ENCODE data around the gene SENP1. TPM values are rescaled to one million over a fixed set of nuclear protein-coding genes. Genes with fewer than 3 reads are reported as not detected.

Gene SENP1
- total RNA-seq, 1 experiment from 2014 or later: 19.2 TPM

DNA sequence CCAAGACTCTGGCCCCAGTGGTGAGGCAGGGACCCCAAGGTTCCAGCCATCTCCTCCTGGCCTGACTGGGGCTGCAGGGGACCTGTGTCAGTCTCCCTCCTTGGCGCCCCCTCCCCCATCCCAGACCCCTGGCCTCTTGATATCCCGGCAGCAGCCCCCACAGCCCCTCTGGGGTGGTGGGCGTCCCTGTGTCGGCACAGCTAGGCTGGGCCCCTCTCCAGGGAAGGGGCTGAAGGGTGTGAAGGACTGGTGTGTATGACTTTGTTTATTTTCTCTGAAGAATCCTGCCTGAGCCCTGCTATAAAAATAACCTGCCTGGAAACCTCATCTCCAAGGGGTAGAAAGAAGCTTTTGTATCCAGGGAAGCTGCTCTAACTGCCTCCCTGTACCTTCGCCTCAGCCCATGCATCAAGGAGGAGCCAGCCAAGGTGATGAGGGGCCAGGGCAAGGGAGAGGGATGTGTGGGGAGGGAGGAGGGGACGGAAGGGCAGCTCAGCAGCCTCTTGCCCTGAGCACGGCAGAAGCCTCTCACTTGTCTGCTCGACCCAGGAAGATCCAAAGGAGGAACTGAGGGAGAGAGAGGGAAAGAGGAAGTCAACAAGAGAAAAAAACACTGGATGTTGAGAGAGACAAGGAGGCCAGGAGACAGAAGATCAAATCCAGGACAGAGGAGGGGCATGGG, 76.2 kb downstream of the SENP1 start:
- in situ Hi-C loops (cut with HindIII; ENCODE audit: low pct_unique_long_range_greater_than_20kb, low sequenced_read_pairs): no loop called here
- DNase-seq (ENCODE audit: low read depth, low spot score): no peak

DNA sequence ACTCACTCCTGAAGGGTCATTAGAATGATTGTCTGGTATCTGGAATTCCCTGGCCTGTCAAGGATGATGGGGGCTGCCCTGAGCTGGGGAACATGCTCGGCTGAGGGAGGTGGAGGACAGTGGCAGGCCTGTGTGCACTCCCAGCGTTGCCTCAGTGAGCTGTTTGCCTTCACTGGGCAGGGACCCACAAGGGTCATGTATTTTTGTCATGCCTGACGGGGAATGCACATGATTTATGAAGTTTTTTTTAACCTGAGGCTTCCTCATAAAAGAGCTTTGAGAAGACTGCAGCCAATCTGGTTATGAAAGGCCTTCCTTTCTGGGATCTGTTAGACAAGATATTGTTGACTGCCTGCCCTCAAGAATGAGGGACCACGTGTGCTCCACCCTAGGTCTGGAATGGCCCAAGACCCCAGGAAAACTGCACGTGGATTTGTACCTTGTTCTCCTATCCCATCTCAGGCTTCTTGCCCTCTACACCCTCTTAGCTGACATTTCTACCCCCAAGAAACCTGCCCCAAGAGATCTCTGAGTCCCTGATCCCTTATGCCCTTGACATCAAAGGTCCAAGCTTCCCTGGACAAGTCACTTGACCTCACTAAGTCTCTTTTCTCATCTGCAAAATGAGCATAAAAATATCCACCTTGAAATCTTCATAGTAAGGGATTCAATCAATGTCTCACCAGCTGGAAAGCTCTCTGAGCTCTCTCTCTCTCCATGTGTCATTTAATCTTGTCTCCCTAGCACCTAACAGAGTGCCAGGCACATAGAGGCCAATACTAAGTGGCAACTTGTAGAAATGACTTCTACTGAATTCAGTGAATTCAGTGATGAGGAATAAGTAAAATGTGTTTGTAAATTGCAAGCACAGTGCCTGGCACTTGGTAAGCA, 77.1 kb downstream of the SENP1 start:
- in situ Hi-C loops (cut with HindIII; ENCODE audit: low pct_unique_long_range_greater_than_20kb, low sequenced_read_pairs): no loop called here
- peak; percentile 82 for DNase-seq (ENCODE audit: low read depth, low spot score)

DNA sequence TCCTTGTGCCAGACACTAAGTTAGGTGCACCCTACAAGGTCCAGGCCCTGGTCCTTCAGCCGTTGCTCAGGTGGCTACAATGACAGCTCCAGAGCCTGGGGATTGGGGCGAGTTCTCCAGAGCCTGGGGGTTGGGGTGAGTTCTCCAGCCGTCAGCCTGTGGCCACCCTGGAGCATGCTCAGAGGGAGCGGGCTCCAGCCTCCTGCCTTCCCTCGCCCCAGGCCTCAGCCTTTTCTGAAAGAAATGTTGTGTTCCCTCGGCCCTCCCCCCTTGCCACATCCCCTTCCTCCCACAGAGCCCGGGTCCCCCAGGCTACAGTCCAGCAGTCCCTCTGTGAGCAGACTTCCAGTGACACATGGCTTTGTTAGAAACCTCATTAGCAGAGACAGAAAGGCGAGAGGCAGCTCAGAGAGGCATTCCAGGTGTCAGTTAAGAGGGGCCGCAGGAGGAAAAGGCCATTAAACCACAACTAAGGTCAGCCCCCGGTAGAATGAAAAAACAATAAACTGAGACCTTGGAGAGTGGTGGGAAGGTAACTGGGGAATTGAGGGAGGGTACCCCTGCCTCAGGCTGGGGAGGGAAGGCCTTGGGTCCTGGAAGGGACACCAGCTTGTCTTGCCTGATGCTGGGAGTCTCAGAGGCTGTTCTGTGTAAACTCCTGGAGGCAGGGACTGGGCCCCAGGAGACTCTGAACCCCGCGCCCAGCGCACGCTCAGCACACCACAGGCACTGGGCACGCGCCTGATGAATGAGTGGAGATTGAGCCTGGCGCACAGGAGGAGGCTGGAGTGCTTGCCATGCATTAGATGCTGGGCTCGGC, 78.5 kb downstream of the SENP1 start:
- DNase-seq (ENCODE audit: low read depth, low spot score): peak; percentile 63
- in situ Hi-C loops (cut with HindIII; ENCODE audit: low pct_unique_long_range_greater_than_20kb, low sequenced_read_pairs): no loop called here

DNA sequence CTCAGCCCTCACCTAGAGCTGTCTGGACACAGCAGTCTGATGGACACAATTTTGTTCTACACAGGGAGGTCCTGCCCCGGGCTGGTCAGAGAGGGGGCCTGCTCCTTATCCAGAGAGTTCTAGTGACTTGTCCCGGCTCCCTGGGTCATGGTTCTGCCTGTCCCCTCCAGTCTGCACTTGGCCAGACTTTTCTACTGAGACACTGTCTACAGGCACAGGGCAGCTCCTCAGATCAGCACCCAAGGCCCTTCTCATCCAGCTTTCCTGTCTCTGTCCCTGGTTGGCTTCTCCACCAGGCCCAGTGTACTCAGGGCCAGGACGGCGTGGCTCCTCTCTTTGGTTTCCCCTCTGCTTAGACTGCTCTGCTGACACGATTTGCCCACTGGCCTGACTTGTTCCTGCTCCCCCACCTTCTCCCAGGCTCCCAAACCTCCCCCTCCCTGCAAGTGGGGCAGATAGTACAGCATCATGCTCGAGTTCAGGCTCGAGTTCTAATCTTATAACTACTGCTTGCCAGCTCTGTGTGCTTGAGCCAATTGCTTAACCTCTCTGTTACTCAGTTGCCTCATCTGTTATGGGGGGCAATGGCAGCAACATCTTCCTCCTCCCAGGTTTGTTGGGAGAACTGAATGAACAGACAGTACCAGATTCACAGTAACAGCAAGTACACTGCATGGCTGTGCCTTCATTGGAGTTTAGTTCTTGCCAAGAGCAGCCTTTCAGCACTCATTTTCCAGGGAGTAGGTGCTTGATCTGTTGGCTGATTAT, 79.6 kb downstream of the SENP1 start:
- in situ Hi-C loops (cut with HindIII; ENCODE audit: low pct_unique_long_range_greater_than_20kb, low sequenced_read_pairs): no loop called here
- no peak for DNase-seq (ENCODE audit: low read depth, low spot score)

DNA sequence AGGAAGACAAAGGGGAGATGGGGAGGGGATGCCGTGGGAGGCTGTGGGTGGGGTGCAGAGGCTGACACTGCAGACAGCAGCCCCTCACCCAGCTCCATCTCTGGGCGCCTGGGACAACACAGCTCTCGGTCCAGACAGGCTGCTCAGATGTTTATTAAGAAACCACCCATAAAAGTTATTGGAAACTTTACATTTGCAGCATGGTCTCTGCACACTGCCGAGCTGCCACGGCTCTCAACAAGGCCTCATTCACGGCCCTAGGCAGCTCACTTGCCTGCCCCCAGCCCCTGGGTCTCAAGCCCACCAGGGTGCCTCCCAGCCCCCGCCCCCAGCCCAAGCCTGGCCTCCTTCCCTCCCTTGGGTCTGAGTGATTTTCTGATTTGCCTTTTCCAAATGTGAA, 80.6 kb downstream of the SENP1 start:
- in situ Hi-C loops (cut with HindIII; ENCODE audit: low pct_unique_long_range_greater_than_20kb, low sequenced_read_pairs): no loop called here
- no peak for DNase-seq (ENCODE audit: low read depth, low spot score)

DNA sequence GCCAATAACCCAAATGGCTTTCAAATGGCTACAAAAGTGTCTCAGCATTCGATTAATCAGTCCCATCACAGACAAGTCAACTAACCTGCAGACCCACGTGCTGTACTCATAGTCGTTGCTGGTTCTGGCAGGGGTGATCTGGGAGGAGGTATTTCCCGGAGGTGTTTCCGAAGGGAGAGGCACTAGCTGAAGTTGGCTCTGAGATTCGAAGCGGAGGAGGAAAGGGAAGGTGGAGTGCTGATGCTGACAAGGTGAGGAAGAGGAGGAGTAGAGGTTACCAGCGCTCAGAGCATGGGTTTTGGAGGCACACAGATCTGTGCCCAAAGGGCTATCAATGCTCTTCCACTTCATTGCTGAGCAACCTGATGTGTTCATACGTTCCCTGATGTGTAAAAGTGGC, 81.1 kb downstream of the SENP1 start:
- no peak for DNase-seq (ENCODE audit: low read depth, low spot score)

DNA sequence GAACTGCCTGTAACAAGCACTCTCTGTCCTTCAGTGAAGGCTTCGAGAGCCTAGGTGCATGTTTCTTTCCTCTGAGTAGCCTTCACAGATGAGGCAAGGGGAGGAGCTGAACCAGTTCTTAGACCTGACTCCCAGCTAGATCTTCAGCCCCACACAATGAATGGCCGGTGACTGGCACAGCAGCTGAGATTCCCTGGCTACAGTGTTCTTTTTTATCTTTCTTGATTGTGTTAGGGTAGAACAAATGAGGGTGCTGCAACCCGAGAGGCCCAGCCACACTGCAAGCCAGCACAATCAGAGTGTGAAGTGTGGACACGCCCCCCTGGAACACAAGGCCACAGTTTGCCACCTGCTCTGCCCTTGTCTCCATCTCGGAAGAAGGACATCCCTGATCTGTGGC, 82.5 kb downstream of the SENP1 start:
- in situ Hi-C loops (cut with HindIII; ENCODE audit: low pct_unique_long_range_greater_than_20kb, low sequenced_read_pairs): no loop called here
- no peak for DNase-seq (ENCODE audit: low read depth, low spot score)

More for the DNA sequence above, 81.1 kb downstream of the SENP1 start:
- in situ Hi-C loops (cut with HindIII; ENCODE audit: low pct_unique_long_range_greater_than_20kb, low sequenced_read_pairs): no loop called here

DNA sequence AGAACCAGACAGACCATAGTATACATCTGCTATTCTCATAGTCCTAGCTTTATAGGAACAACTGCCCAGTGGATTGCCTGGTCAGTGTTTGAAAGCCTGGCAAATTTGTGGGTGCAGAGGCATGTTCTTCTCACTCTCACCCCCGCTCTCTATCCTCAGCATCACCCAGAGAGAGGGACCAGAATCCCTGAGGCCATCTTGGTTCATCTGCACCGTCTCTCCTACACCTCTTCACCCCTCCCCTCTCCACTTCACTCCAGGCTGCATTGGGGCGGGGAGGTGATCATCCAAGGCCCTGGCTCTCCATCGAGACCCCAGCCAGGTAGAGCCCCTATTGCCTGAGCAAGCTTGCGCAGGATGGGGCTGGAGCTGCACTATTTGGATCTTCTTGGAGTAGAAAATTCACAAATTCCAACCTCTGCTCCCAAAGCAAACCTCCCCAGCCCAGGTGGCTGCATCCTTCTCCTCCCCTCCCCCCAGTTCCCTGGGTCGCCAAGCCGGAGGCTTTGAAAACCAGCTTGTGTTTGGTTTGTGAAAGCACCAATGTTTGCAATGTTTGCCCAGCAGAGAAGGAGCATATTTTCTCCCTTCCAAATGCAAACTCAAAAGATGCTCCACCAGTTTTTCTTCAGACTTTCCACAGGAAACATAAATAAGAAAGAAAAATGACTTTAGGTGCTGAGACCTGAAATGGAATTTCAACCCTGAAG, 83.0 kb downstream of the SENP1 start:
- DNase-seq (ENCODE audit: low read depth, low spot score): no peak
- in situ Hi-C loops (cut with HindIII; ENCODE audit: low pct_unique_long_range_greater_than_20kb, low sequenced_read_pairs): no loop called here

DNA sequence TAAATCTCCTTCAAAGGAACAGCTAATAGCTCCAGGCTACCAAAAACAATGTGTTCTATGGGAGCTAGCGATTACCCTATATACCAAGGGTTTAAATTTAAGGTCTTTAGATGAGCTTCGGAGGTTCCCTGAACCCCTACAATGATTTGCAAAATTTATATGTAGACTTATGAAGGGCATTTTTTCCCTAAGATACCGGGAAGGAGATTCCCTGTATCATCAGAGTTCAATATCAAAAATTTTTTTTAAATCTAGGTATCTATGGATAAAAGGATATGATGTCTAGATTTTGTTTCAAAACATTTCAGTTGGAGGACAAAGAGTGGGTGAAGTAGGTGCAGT, 83.7 kb downstream of the SENP1 start:
- in situ Hi-C loops (cut with HindIII; ENCODE audit: low pct_unique_long_range_greater_than_20kb, low sequenced_read_pairs): no loop called here
- DNase-seq (ENCODE audit: low read depth, low spot score): no peak

DNA sequence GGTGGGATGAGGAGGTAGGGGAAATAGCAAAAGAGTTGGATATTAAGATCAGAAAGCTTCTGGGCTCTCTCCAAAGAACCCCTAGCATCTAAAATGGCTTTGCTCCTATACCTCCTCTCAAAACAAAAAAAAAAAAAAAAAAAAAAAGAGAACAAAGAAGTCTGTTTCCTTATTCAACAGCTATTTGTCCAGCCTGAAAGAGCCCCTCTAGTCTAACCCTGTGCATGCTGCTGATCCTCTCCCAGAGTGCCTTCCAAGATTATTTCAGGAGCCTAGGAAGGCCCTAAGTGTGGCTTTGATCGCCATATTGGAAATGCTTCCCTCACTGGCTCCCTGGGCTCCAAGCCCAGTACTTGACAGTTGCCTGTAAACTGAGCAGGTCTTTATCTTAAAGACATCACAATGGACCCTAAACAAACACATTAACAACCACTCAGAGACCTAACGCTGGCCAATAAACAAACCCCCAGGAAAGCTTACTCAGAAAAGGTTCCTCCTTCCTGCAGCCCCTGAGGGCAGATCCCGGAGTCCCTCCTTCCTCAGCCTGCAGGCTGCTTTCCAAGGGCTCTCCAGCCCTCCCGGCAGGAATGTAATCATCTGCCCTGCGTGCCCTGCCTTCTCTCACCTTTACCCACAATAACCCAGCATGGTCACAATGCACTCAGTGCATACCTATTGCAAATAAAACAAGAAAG, 84.2 kb downstream of the SENP1 start:
- in situ Hi-C loops (cut with HindIII; ENCODE audit: low pct_unique_long_range_greater_than_20kb, low sequenced_read_pairs): no loop called here
- no peak for DNase-seq (ENCODE audit: low read depth, low spot score)

DNA sequence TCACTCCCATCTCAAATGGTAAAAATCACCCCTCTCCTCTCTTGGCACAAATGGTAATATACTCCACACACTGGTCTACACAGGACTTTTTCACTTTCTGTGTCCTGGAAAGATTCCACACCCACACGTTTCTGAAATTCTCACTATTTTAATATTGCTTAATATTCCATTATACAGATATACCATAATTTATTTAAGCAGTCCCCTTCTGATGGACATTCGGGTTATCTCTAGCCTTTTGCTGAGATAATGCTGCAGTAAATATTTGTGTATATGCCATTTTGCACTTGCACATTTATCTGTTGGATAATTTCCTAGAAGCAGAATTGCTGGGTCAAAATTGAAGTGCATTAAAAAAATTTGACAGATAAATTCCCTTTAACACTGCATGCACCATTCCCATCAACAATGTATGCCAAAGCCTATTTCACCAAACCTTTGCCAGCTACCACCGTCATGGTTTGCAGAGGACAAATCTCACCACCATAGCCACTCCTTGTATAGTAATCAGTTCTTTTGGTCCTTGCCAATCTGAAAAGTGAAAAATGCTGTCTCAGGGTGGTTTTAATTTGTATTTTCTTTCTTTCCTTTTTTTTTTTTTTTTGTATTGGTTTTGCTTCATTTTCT, 86.1 kb downstream of the SENP1 start:
- DNase-seq (ENCODE audit: low read depth, low spot score): no peak
- in situ Hi-C loops (cut with HindIII; ENCODE audit: low pct_unique_long_range_greater_than_20kb, low sequenced_read_pairs): no loop called here

DNA sequence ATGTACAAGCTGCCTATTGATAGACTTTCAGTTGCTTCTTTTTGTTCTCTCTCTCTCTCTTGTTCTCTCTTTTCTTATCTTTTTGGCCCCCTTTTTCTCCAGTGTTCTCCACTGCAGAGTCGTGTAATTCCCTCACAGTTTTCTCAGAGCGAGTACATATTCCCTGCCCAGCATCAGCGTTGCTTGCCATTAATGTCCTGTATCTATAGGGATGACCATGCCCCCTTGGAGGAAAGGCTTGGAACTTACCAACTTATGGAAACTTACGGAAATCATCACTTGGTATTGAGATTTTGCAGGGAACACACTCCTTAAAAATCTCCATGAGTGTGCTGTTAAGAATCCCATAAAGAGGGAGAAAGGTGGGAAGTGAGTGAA, 87.3 kb downstream of the SENP1 start:
- in situ Hi-C loops (cut with HindIII; ENCODE audit: low pct_unique_long_range_greater_than_20kb, low sequenced_read_pairs): no loop called here
- no peak for DNase-seq (ENCODE audit: low read depth, low spot score)

DNA sequence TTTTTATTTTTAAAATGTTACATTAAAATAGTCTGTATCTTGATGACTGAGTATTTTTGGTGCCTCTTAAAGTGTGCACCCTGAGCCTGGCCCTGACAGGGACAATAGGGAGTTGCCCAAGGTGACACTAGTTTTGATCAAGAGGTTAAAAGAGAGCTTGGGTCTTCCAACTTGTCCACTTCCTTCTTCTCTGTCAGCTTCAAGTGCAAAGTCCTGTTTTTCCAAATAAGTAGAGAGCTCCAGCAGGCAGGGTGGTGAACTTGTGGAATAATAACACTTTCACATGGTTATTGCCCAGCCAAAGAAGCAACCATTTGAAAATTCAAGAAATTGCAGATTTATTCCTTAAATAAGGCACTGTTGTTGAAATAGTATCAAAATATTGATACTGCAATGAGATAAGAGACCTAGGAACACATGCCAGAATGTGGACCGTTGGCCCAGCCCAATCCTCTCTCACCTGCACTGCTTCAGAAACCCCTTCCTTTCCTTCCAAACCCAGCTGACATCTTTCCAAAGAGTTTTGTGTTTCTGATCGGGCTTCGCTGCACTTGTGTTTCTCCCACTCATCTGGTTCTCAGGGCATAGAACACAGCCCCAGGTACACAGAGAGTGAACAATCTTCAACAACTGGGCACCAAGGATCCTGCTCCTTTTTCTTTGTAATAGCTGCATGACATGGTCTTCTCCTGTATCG, 87.8 kb downstream of the SENP1 start:
- in situ Hi-C loops (cut with HindIII; ENCODE audit: low pct_unique_long_range_greater_than_20kb, low sequenced_read_pairs): no loop called here
- DNase-seq (ENCODE audit: low read depth, low spot score): no peak

DNA sequence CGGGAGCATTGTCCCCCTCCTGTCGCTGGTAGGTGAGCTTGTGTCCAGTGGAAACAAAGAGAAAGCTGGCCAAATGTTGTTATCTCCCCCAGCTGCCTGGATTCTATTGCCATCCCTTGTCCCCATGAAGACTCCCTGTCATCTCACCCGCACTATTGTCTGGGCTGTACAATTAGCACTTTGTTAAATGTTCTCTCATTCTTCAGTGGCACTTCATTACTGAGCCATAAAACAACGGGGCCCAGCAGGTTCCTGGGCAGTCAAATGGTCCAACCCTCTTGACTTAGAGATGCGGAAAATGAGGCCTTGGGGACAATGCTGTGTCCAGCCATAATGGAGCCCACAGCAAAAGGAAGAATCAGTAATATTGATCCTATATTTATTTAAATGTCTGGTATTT, 88.4 kb downstream of the SENP1 start:
- DNase-seq (ENCODE audit: low read depth, low spot score): no peak
- in situ Hi-C loops (cut with HindIII; ENCODE audit: low pct_unique_long_range_greater_than_20kb, low sequenced_read_pairs): no loop called here

DNA sequence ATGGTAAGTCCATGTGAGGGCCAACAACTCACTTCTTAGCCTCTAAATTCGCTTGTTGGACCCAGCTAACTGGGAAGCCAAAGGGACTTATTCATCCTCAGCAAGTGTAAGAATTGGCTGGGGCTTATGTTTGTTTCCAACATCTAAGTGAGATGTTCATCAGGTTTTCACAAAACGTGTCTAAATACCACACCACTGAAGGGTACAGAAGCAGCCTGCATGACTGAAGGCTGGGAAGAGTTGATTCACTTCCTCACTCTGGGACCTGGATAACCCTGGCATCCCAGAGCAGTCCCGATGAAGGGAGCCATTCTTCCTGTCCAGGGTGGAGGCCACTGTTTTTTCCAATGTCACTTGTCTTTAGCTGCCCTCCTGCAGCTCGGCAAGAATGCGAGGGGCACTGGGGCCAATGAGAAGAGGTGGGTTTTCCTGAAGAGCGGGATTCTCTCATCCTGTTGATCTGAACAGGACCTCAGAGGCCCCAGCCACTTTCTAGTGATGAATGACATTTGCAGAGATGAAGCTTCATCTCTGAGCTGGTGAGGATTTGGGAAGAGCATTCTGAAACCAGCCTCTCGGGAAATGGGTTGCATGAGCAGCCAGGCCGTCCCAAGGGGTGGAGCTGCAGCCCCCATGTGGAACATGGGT, 89.4 kb downstream of the SENP1 start:
- no peak for DNase-seq (ENCODE audit: low read depth, low spot score)
- in situ Hi-C loops (cut with HindIII; ENCODE audit: low pct_unique_long_range_greater_than_20kb, low sequenced_read_pairs): no loop called here

Measured in SK-MEL-5 (cell line).